ENCODE data around the gene PISD.
"Not testable (repeated sequence)": the region's sequence is repeated elsewhere in the genome, so short reads cannot be mapped to it uniquely, and the experiment has no call there.

PISD gene

DNA sequence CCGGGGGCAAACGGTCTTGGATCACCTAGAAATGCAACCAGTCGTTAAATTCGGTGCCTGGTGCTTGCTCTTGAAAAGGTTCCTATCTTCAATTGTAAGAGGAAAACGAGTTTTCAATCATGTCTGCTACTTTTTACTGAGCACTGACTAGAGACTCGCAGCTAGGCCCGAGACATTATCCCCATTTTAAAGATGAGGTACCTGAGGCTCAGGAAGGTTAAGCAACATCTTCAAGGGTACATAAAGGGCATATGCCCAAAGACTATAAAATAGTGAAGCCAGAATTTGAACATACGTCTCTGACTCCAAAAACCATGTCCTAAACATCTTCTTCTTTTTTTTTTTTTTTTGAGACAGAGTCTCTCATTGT, 638 bp upstream of the PISD start:
- TF ChIP-seq, protein P1, sequence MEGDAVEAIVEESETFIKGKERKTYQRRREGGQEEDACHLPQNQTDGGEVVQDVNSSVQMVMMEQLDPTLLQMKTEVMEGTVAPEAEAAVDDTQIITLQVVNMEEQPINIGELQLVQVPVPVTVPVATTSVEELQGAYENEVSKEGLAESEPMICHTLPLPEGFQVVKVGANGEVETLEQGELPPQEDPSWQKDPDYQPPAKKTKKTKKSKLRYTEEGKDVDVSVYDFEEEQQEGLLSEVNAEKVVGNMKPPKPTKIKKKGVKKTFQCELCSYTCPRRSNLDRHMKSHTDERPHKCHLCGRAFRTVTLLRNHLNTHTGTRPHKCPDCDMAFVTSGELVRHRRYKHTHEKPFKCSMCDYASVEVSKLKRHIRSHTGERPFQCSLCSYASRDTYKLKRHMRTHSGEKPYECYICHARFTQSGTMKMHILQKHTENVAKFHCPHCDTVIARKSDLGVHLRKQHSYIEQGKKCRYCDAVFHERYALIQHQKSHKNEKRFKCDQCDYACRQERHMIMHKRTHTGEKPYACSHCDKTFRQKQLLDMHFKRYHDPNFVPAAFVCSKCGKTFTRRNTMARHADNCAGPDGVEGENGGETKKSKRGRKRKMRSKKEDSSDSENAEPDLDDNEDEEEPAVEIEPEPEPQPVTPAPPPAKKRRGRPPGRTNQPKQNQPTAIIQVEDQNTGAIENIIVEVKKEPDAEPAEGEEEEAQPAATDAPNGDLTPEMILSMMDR (IDR thresholded peaks at IDR 0.05; ENCODE audit: poor library complexity, severe bottlenecking), result no peak
- Histone ChIP-seq H3K4me3 (ENCODE audit: severe bottlenecking) (peak overlapping the region; percentile 56), H3K27me3 (ENCODE audit: insufficient read depth, poor library complexity, severe bottlenecking) (no peaks in the 10 kb centered on the region)

DNA sequence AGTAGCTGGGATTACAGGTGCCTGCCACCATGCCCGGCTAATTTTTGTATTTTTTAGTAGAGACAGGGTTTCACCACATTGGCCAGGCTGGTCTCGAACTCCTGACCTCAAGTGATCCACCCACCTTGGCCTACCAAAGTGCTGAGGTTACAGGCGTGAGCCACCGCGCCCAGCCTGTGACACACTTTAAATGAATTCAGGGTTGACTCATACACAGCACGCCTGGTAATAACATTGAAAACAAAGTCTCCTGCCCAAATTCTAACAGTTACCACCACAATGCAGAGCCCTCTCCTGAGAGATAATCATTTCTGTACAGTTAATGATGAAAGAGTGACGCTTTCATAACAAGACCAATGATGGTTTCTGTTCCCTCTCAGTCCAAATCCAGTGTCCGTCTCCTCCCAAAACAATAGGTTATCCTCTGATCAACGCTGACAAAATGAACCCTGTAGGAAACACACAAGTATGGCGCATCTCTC, 1.1 kb downstream of the PISD start:
- peak overlapping the region; percentile 56 for H3K4me3 ChIP-seq (ENCODE audit: severe bottlenecking)
- not testable (repeated sequence) for H3K9me3 ChIP-seq (ENCODE audit: severe bottlenecking); DNase-seq (ENCODE audit: low spot score); H3K36me3 ChIP-seq (ENCODE audit: low read depth); H3K27me3 ChIP-seq (ENCODE audit: insufficient read depth, poor library complexity, severe bottlenecking)
- peak; percentile 56 for ATAC-seq (ENCODE audit: low read depth)
- H3K27ac ChIP-seq (ENCODE audit: poor library complexity, severe bottlenecking), result peak overlapping the region; percentile 93
- peaks cover 23% of the 10 kb centered on the region for H3K4me1 ChIP-seq (ENCODE audit: insufficient read depth, poor library complexity, severe bottlenecking)

More for the DNA sequence above, 638 bp upstream of the PISD start:
- ATAC-seq (ENCODE audit: low read depth), result no peak
- Histone ChIP-seq H3K9me3 (ENCODE audit: severe bottlenecking) (no peaks in the 10 kb centered on the region), H3K27ac (ENCODE audit: poor library complexity, severe bottlenecking) (peak overlapping the region; percentile 93), H3K36me3 (ENCODE audit: low read depth) (peaks cover 7% of the 10 kb centered on the region), H3K4me1 (ENCODE audit: insufficient read depth, poor library complexity, severe bottlenecking) (peaks cover 23% of the 10 kb centered on the region)
- DNase-seq (ENCODE audit: low spot score), result no peak

DNA sequence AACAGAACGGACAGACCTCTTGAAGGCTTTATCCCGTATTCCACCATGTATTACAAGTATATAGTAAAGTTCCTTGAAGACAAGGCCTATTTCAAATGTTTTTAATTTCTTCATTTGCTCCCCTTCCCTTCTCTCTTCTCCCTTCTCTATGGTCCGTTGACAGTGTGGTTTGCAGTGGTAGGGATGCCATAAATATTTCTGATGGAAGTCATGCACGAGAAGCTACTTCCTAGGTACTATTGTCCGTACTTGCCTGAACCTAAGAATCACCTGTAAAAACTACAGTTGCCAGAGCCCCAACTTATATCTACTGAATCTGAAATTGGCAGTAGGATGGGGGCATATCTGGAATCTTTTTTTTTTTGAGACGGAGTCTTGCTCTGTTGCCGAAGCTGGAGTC, 2.8 kb downstream of the PISD start:
- TF ChIP-seq, protein P1 (IDR thresholded peaks at IDR 0.05; ENCODE audit: poor library complexity, severe bottlenecking), result no peak
- ATAC-seq (ENCODE audit: low read depth) (peak; percentile 67), DNase-seq (ENCODE audit: low spot score) (no peak)
- no peaks in the 10 kb centered on the region for H3K27me3 ChIP-seq (ENCODE audit: insufficient read depth, poor library complexity, severe bottlenecking)
- H3K36me3 ChIP-seq (ENCODE audit: low read depth), result peaks cover 7% of the 10 kb centered on the region
- H3K4me3 ChIP-seq (ENCODE audit: severe bottlenecking), result no peak overlapping the region
- H3K9me3 ChIP-seq (ENCODE audit: severe bottlenecking), result no peaks in the 10 kb centered on the region
- peak overlapping the region; percentile 93 for H3K27ac ChIP-seq (ENCODE audit: poor library complexity, severe bottlenecking)
- peaks cover 23% of the 10 kb centered on the region for H3K4me1 ChIP-seq (ENCODE audit: insufficient read depth, poor library complexity, severe bottlenecking)

DNA sequence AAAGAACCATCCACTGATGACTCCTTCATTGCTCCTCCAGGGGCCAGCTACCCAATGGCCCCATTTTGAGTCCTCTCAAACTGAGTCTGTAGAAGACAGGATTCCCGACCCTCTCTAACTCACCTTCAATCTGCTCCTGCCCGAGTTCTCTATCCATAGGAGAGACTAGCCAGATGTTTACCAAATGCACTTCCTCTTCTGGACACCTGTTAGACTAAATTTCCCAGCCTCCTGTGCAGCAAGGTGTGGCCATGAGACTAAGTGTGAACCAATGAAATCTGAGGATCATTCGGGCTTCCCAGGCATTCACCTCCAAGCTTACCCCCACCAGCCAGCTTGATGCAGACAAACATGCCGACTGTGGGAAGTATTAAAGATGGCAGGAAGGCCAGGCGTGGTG, 7.6 kb downstream of the PISD start:
- Histone ChIP-seq H3K9me3 (ENCODE audit: severe bottlenecking) (no peaks in the 10 kb centered on the region), H3K4me1 (ENCODE audit: insufficient read depth, poor library complexity, severe bottlenecking) (peaks cover 54% of the 10 kb centered on the region), H3K27me3 (ENCODE audit: insufficient read depth, poor library complexity, severe bottlenecking) (no peaks in the 10 kb centered on the region), H3K36me3 (ENCODE audit: low read depth) (peaks cover 21% of the 10 kb centered on the region), H3K27ac (ENCODE audit: poor library complexity, severe bottlenecking) (peak overlapping the region; percentile 88), H3K4me3 (ENCODE audit: severe bottlenecking) (no peak overlapping the region)
- DNase-seq (ENCODE audit: low spot score) (no peak), ATAC-seq (ENCODE audit: low read depth) (no peak)
- TF ChIP-seq, protein P1 (IDR thresholded peaks at IDR 0.05; ENCODE audit: poor library complexity, severe bottlenecking), result no peak

DNA sequence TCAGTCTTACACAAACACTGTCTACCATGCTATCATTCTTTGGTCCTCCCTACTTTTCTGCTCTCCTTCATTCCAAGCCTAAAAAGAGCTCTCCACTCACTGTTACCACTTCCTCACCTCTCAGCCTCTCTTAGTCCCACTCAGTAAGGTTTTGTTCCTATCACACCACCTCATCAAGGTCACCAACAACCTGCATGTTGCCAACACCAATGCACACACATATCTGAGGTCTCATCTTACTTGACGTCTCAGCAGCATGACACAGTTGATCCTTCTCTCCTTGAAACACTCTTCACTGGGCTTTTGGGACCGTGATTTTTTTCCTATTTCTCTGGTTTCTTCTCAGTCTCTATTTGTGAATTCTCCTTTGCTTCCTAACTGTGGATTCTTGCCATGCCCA, 8.1 kb downstream of the PISD start:
- DNase-seq (ENCODE audit: low spot score), result no peak
- H3K4me1 ChIP-seq (ENCODE audit: insufficient read depth, poor library complexity, severe bottlenecking), result peaks cover 54% of the 10 kb centered on the region
- H3K27ac ChIP-seq (ENCODE audit: poor library complexity, severe bottlenecking), result peak overlapping the region; percentile 88
- H3K36me3 ChIP-seq (ENCODE audit: low read depth), result peaks cover 25% of the 10 kb centered on the region
- no peaks in the 10 kb centered on the region for H3K9me3 ChIP-seq (ENCODE audit: severe bottlenecking)
- ATAC-seq (ENCODE audit: low read depth), result no peak
- H3K27me3 ChIP-seq (ENCODE audit: insufficient read depth, poor library complexity, severe bottlenecking), result no peaks in the 10 kb centered on the region
- TF ChIP-seq, protein P1 (IDR thresholded peaks at IDR 0.05; ENCODE audit: poor library complexity, severe bottlenecking), result no peak
- no peak overlapping the region for H3K4me3 ChIP-seq (ENCODE audit: severe bottlenecking)
